H1 (cell line): Measurements from ENCODE around the gene NTN4. TPM values are rescaled to one million over a fixed set of nuclear protein-coding genes. Genes with fewer than 3 reads are reported as not detected.

Experiments
- CHD1 ChIP-seq: IDR thresholded peaks from 2 replicates; pipeline ENCODE4 v1.6.1; 2012; ENCODE audit warnings: low read depth, low read length, improper control_type of control experiment
- CTBP2 ChIP-seq: IDR thresholded peaks from 2 replicates; pipeline ENCODE4 v1.7.0; 2011; ENCODE audit warnings: borderline replicate concordance, mild to moderate bottlenecking, moderate library complexity, mixed read lengths, low read length; ENCODE audit not compliant: insufficient read depth, insufficient read length
- SAP30 ChIP-seq: fragments of 300-600 bp; sonication (generic); IDR thresholded peaks from 2 replicates; pipeline ENCODE4 v1.7.1; 2012; ENCODE audit warnings: low read length, moderate library complexity, mild to moderate bottlenecking, inconsistent platforms; ENCODE audit not compliant: insufficient read depth, insufficient replicate concordance
- polyA plus RNA-seq, 7 experiments: library from polyadenylated mRNA; depleted of rRNA in 3 of 7; stranded (reverse) in 5 of 7; unstranded in 2 of 7; fragments of >200 nt in 5 of 7; fragments of 200-250 nt in 2 of 7; gene quantifications; 1 replicate in 5 of 7; 2 replicates in 1 of 7; 4 replicates in 1 of 7; pipeline versions ENCODE4 v1.2.1 to v1.2.3, GENCODE V29; 2011 to 2013; ENCODE audit warnings: missing spikeins in 2 of 7, mixed read lengths in 2 of 7
- total RNA-seq: library from RNA; stranded (reverse); fragmentation: NEBNext Ultra II Directional; extraction: Animal tissue kit (Norgen Biotek cat#: 25700); gene quantifications from 2 replicates; pipeline ENCODE4 v1.2.1, GENCODE V29; 2021
- TF ChIP-seq, protein P1 (sequence below): IDR thresholded peaks from 2 replicates; pipeline ENCODE4 v1.6.1; 2012; ENCODE audit warnings: inconsistent platforms

Gene NTN4
- total and polyA plus RNA-seq, 2 of the 8 experiments (the other 6 are each of a cell fraction or from before 2014, with no cell fraction given), result 0.74 to 1.3 TPM

DNA sequence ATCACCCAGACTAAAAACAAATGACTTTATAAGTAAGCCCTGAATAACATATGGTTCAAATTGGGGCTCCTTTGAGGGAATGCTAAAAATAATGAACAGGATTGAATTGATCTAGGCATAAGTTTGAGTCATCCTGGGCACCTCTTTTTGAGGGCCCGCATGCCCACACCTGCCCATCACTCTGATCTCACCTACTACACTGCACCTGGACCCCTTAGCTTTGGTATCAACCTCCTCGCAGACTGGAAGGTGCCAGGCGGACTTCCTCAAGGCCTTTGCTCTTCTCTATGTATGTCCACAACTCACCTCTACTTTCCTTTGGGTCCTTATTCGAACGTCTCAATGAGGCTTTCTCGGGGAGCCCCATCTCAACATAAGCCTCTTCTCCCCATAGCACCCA, 17.2 kb downstream of the NTN4 start (continued):
- TF ChIP-seq SAP30 (no peak), CTBP2 (no peak), CHD1 (no peak)
- TF ChIP-seq, protein P1, sequence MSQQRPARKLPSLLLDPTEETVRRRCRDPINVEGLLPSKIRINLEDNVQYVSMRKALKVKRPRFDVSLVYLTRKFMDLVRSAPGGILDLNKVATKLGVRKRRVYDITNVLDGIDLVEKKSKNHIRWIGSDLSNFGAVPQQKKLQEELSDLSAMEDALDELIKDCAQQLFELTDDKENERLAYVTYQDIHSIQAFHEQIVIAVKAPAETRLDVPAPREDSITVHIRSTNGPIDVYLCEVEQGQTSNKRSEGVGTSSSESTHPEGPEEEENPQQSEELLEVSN, result no peak
